Right lobe of liver (tissue), 4 donors: ENCODE measurements around the gene PNLIP.

Source experiments
- CTCF ChIP-seq, 4 donors: fragments of 200-600 bp in 3 of 4; fragments of 450-650 bp in 1 of 4; IDR thresholded peaks; one replicate each; pipeline versions ENCODE4 v1.5.1 to v1.8.0; 2016 to 2022; ENCODE audit warnings: antibody characterized with exemption in 4 of 4, mild to moderate bottlenecking in 2 of 4
- POLR2A ChIP-seq: fragments of 450-650 bp; IDR thresholded peaks from one replicate; pipeline ENCODE4 v1.6.1; 2017; ENCODE audit warnings: antibody characterized with exemption, mild to moderate bottlenecking
- donor health status: DM: no; HTN: no; CAD: no.
- donor health status: DM: no; HTN: no; CAD: no.
- donor health status: DM: no; HTN: yes; CAD: no.

- TF ChIP-seq CTCF (IDR thresholded peaks at IDR 0.05) (no peak), POLR2A (no peak)
These were observed 29.1 kb downstream of the PNLIP start for GRCh38 chr10:116574797-116575196.
